ENCODE data around the gene SDK1.

The SDK1 gene

GRCh38 chr7:3909128-3909527, 608.1 kb downstream of the SDK1 start:
- in situ Hi-C loops (cut with HindIII; ENCODE audit: low sequenced_read_pairs): no loop called here

GRCh38 chr7:3910054-3910453, 609.0 kb downstream of the SDK1 start:
- in situ Hi-C loops (cut with HindIII; ENCODE audit: low sequenced_read_pairs): no loop called here

GRCh38 chr7:3911685-3912084, 610.6 kb downstream of the SDK1 start:
- in situ Hi-C loops (cut with HindIII; ENCODE audit: low sequenced_read_pairs): no loop called here

- in situ Hi-C loops (cut with HindIII; ENCODE audit: low sequenced_read_pairs): no loop called here
These were observed 611.2 kb downstream of the SDK1 start for GRCh38 chr7:3912291-3912690.

- in situ Hi-C loops (cut with HindIII; ENCODE audit: low sequenced_read_pairs): no loop called here
These were observed 613.2 kb downstream of the SDK1 start for GRCh38 chr7:3914051-3914775.

GRCh38 chr7:3915337-3915878, 614.4 kb downstream of the SDK1 start:
- in situ Hi-C loops (cut with HindIII; ENCODE audit: low sequenced_read_pairs): no loop called here

GRCh38 chr7:3916146-3916545, 615.1 kb downstream of the SDK1 start:
- in situ Hi-C loops (cut with HindIII; ENCODE audit: low sequenced_read_pairs): no loop called here

- in situ Hi-C loops (cut with HindIII; ENCODE audit: low sequenced_read_pairs): no loop called here
These were observed 616.4 kb downstream of the SDK1 start for GRCh38 chr7:3917436-3917835.

GRCh38 chr7:3918576-3918975, 617.5 kb downstream of the SDK1 start:
- in situ Hi-C loops (cut with HindIII; ENCODE audit: low sequenced_read_pairs): no loop called here

GRCh38 chr7:3922175-3922635, 621.2 kb downstream of the SDK1 start:
- in situ Hi-C loops (cut with HindIII; ENCODE audit: low sequenced_read_pairs): no loop called here

- in situ Hi-C loops (cut with HindIII; ENCODE audit: low sequenced_read_pairs): no loop called here
These were observed 622.4 kb downstream of the SDK1 start for GRCh38 chr7:3923307-3923918.

- in situ Hi-C loops (cut with HindIII; ENCODE audit: low sequenced_read_pairs): no loop called here
These were observed 623.2 kb downstream of the SDK1 start for GRCh38 chr7:3924277-3924676.

- in situ Hi-C loops (cut with HindIII; ENCODE audit: low sequenced_read_pairs): loop anchor here (25.0 kb wide), 1 partner anchor 110 kb away; no protein-coding TSS in a partner anchor
These were observed 626.5 kb downstream of the SDK1 start for GRCh38 chr7:3927446-3928110.

- in situ Hi-C loops (cut with HindIII; ENCODE audit: low sequenced_read_pairs): loop anchor here (25.0 kb wide), 1 partner anchor 108 kb away; no protein-coding TSS in a partner anchor
These were observed 627.9 kb downstream of the SDK1 start for GRCh38 chr7:3928727-3929515.

GRCh38 chr7:3931843-3932242, 630.8 kb downstream of the SDK1 start:
- in situ Hi-C loops (cut with HindIII; ENCODE audit: low sequenced_read_pairs): loop anchor here (25.0 kb wide), 1 partner anchor 105 kb away; no protein-coding TSS in a partner anchor

- in situ Hi-C loops (cut with HindIII; ENCODE audit: low sequenced_read_pairs): loop anchor here (25.0 kb wide), 1 partner anchor 100 kb away; no protein-coding TSS in a partner anchor
These were observed 636.1 kb downstream of the SDK1 start for GRCh38 chr7:3937146-3937545.

- in situ Hi-C loops (cut with HindIII; ENCODE audit: low sequenced_read_pairs): loop anchor here (25.0 kb wide), 1 partner anchor 100 kb away; no protein-coding TSS in a partner anchor
These were observed 636.6 kb downstream of the SDK1 start for GRCh38 chr7:3937605-3938004.

GRCh38 chr7:3941706-3942105, 640.7 kb downstream of the SDK1 start:
- in situ Hi-C loops (cut with HindIII; ENCODE audit: low sequenced_read_pairs): loop anchor here (25.0 kb wide), 1 partner anchor 96 kb away; no protein-coding TSS in a partner anchor

- in situ Hi-C loops (cut with HindIII; ENCODE audit: low sequenced_read_pairs): loop anchor here (25.0 kb wide), 1 partner anchor 95 kb away; no protein-coding TSS in a partner anchor
These were observed 641.2 kb downstream of the SDK1 start for GRCh38 chr7:3942276-3942675.

All from DLD1 (cell line).